Heart right ventricle (tissue), 16 donors: ENCODE measurements around the gene GPC2. TPM values are rescaled to one million over a fixed set of nuclear protein-coding genes. Genes with fewer than 3 reads are reported as not detected.
A peak's percentile ranks its signal among the peaks of the same experiment; 100 is the strongest.

Experiments
- ATAC-seq, 8 donors: fragments of 200-7000 bp; cut with Tn5 transposase; one replicate each; pipeline ENCODE4 v1.9.1; 2020; ENCODE audit warnings: mild to moderate bottlenecking in 8 of 8, moderate library complexity in 8 of 8, moderate number of reproducible peaks in 1 of 8
- DNase-seq, 2 donors: peaks; one replicate each; pipeline ENCODE4 v3.0.0-alpha.2; 2020
- H3K27ac ChIP-seq, 10 donors: fragments of 200-600 bp; sonication (generic) in 2 of 10; one replicate each; pipeline versions ENCODE4 v1.5.0 to v1.8.0; 2020 to 2022; ENCODE audit warnings: mild to moderate bottlenecking in 3 of 10
- H3K27me3 ChIP-seq, 7 donors: fragments of 200-600 bp; one replicate each; pipeline ENCODE4 v1.8.0; 2021 to 2022; ENCODE audit warnings: mild to moderate bottlenecking in 2 of 7
- H3K36me3 ChIP-seq, 9 donors: fragments of 200-600 bp; sonication (generic) in 1 of 9; one replicate each; pipeline versions ENCODE4 v1.5.0 to v1.8.0; 2020 to 2022; ENCODE audit warnings: mild to moderate bottlenecking in 2 of 9
- H3K4me1 ChIP-seq, 9 donors: fragments of 200-600 bp; sonication (generic) in 1 of 9; one replicate each; pipeline versions ENCODE4 v1.5.0 to v1.8.0; 2020 to 2022; ENCODE audit warnings: mild to moderate bottlenecking in 4 of 9
- H3K4me3 ChIP-seq, 10 donors: fragments of 200-600 bp; sonication (generic) in 2 of 10; one replicate each; pipeline versions ENCODE4 v1.5.0 to v1.8.0; 2020 to 2022; ENCODE audit warnings: mild to moderate bottlenecking in 7 of 10, moderate library complexity in 2 of 10
- H3K9me3 ChIP-seq, 11 donors: fragments of 200-600 bp in 10 of 11; sonication (generic) in 2 of 11; one replicate each; pipeline versions ENCODE4 v1.5.0 to v1.8.0; 2013 to 2022; ENCODE audit warnings: mild to moderate bottlenecking in 2 of 11, control low read depth in 1 of 11, moderate library complexity in 1 of 11
- WGBS, 2 donors: extraction: QIAGEN DNeasy Blood & Tissue Kit; methylation state at CpG; one replicate each; pipeline ENCODE4 v1.1.7; 2013; ENCODE audit warnings: inconsistent platforms in 1 of 2; 5-methylcytosine and 5-hydroxymethylcytosine counted together
- intact Hi-C, 10 donors: fragments of 100-400 bp; cut with DNase I; formaldehyde crosslinking; loops; one replicate each; pipeline versions ENCODE4 v1.11.1 to v1.14.2; 2022
- polyA plus RNA-seq, 2 donors: library from polyadenylated mRNA; stranded (reverse); fragments of 200-250 nt; gene quantifications; one replicate each; pipeline ENCODE4 v1.2.3, GENCODE V29; 2013
- total RNA-seq, 10 donors: library from RNA; stranded (reverse); fragmentation: NEBNext Ultra II Directional in 3 of 10; extraction: Animal tissue kit (Norgen Biotek cat#: 25700) in 3 of 10; gene quantifications; one replicate each; pipeline versions ENCODE4 v1.2.1 to v1.2.4, GENCODE V29; 2021 to 2023
- TF ChIP-seq, protein P1 (sequence below), 9 donors: fragments of 200-600 bp; sonication (generic) in 2 of 9; IDR thresholded peaks; one replicate each; pipeline versions ENCODE4 v1.5.0 to v1.8.0; 2021 to 2022; ENCODE audit warnings: antibody characterized with exemption in 9 of 9, mild to moderate bottlenecking in 5 of 9, moderate library complexity in 1 of 9
- donor health status: Arrhythmogenic right ventricular cardiomyopathy.
- donor health status: ischemic (EF 13 %, LVEDD 7.1; RV severe dilation, severe dysfunction).
- donor health status: healthy with polysubstance abuse.
- donor health status: DM: no; HTN: yes; CAD: no.
- donor health status: DM: no; HTN: no; CAD: no.
- donor health status: ischemic (EF 25% LVEDD 6.9; RV normal size, moderate dysfunction).
- donor health status: ischemic (EF 25% LVEDD 5.7; RV mildly dilated, moderate dysfunction).
- donor health status: healthy.
- donor health status: DM: yes; HTN: yes; CAD: no.
- donor health status: Ischemic cardiomyopathy.
- donor health status: ischemic (EF 35%, LVEDD 5.7; RV mildly dilated, moderate dysfunction).
- donor health status: nonischemic (EF 11% LVEDD 7.7; RV severe dilation, severe dysfunction).
- donor health status: DM: yes; HTN: yes; CAD: no.
- donor health status: PGD.
- donor health status: ischemic (EF 29% LVEDD 5.4; RV normal size, mild dysfunction).
- donor health status: nonischemic (EF 23%, LVEDD 6.1; RV moderate dilation, normal function).

GPC2 gene
- total and polyA plus RNA-seq, 12 donors, result 0.11 to 1.1 (median 0.51) TPM; not detected in 2

DNA sequence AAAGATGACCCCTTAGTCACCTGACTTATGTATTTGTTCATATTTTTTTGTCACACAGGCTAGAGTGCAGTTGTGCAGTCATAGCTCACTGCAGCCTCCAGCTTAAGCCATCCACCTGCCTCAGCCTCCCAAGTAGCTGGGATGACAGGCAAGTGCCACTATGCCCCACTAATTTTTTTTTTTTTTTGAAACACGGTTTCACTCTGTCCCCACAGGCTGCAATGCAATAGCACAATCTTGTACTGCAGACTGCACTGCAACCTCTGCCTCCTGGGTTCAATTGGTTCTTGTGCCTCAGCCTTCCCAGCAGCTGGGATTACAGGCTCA is 48.6 kb downstream of the GPC2 start:
- WGBS, 2 donors, result 59 to 85% methylated on average over 1 of the region's 1 CpG
- no peaks in the 10 kb centered on the region for H3K27me3 ChIP-seq
- H3K4me1 ChIP-seq, result peaks cover 11 to 43% (median 22%) of the 10 kb centered on the region in 9 donors
- no peak for ATAC-seq
- peaks cover 0 to 5% (median 0%) of the 10 kb centered on the region in 9 donors for H3K36me3 ChIP-seq
- DNase-seq, result no peak
- H3K27ac ChIP-seq, result no peak overlapping the region
- TF ChIP-seq, protein P1, sequence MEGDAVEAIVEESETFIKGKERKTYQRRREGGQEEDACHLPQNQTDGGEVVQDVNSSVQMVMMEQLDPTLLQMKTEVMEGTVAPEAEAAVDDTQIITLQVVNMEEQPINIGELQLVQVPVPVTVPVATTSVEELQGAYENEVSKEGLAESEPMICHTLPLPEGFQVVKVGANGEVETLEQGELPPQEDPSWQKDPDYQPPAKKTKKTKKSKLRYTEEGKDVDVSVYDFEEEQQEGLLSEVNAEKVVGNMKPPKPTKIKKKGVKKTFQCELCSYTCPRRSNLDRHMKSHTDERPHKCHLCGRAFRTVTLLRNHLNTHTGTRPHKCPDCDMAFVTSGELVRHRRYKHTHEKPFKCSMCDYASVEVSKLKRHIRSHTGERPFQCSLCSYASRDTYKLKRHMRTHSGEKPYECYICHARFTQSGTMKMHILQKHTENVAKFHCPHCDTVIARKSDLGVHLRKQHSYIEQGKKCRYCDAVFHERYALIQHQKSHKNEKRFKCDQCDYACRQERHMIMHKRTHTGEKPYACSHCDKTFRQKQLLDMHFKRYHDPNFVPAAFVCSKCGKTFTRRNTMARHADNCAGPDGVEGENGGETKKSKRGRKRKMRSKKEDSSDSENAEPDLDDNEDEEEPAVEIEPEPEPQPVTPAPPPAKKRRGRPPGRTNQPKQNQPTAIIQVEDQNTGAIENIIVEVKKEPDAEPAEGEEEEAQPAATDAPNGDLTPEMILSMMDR (IDR thresholded peaks at IDR 0.05), result no peak
- no peak overlapping the region for H3K4me3 ChIP-seq
- H3K9me3 ChIP-seq, result no peaks in the 10 kb centered on the region
- intact Hi-C loops, result loop anchor here in 5 of 10 donors (5.0 to 10.0 kb wide), 4 partner anchors 41 to 214 kb away; partner anchors contain the start of genes COPS6 (in 1 of the 5) and TRIM4 (in 1 of the 5)

DNA sequence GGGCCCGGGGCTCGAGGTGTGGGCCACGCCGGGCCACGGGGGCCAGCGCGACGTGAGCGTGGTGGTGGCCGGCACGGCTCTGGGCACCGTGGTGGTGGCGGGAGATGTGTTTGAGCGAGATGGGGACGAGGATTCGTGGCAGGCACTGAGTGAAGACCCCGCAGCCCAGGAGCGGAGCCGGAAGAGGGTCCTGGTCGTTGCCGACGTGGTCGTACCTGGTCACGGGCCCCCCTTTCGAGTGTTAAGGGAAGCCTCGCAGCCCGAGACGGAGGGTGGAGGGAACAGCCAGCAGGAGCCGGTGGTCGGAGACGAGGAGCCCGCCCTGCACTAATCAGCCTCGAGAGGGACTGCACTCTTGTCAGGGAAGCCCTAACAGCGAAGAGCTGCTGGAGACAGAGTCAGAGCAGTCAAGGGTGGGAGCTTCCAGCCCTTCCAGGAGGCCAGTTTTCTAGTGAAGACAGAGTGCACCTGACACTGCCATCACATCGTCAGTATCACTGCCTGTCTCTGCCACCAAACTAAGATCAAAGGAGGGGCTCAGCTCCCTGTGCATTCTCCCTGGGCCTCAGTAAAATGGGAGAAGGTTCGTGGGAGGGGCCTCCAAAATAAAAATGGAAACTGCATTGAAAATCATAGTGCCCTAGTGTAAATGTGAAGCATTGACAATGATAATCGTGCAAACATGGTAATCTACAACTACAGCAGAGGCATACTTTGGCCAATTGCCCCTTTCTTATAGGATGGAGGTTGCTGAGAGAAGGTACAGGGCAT is 49.1 kb downstream of the GPC2 start:
- Histone ChIP-seq H3K27ac (peak overlapping the region in 9 of 10 donors; percentile 86 to 98 (median 96)), H3K9me3 (no peaks in the 10 kb centered on the region), H3K4me1 (peaks cover 11 to 43% (median 22%) of the 10 kb centered on the region in 9 donors), H3K27me3 (no peaks in the 10 kb centered on the region), H3K36me3 (peaks cover 0 to 7% (median 0%) of the 10 kb centered on the region in 9 donors), H3K4me3 (peak overlapping the region; percentile 81 to 98 (median 94))
- WGBS, 2 donors, result 4 to 6% methylated on average over 37 of the region's 37 CpGs
- DNase-seq, result no peak
- TF ChIP-seq, protein P1 (IDR thresholded peaks at IDR 0.05), result no peak
- ATAC-seq, result peak in 2 of 8 donors; percentile 2 to 3
- intact Hi-C loops, result loop anchor here in 6 of 10 donors (2.0 to 10.0 kb wide), 5 partner anchors 41 to 213 kb away; partner anchors contain the start of genes COPS6 (in 1 of the 6), TRIM4 (in 1 of the 6) and ZNF3 (in 1 of the 6)

DNA sequence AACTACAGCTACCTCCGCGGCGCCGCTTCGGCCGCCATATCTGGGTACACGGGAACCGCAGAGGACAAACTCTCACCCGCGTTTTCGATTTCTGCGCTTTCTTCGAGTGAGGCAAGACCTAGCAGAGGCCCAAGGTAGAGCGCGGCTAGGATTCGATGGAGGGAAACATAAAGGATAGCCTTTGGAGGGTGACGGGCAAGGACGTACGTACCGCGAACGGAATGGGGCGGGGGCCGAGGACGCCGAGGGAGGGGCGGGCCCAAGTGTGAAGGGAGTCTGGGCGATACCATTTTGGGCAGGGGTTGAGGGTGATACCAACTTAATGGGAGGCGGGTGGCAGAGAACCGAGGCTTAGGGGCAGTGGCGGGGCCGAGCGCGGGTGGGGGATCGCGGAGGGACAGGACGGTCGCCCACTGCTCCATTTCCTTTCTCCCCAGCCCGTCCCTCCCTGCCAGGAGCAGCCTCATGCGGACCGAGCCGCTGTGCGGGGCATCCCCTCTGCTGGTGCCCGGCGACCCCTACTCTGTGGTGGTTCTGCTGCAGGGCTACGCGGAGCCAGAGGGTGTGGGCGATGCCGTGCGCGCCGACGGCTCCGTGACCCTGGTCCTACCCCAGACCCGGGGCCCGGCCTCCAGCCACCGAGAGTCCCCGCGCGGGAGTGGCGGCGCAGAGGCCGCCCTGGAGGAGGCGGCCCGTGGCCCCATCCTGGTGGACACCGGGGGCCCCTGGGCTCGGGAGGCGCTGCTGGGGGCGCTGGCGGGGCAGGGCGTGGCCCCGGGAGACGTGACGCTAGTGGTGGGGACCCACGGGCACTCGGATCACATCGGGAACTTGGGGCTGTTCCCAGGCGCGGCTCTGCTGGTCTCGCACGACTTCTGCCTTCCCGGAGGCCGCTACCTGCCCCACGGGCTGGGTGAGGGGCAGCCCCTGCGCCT is 50.0 kb downstream of the GPC2 start, which contains the start of gene MBLAC1:
MBLAC1 (plus strand) TSS at position 37 of the 935 bp plus-strand sequence; CDS start at position 466, 429 bp downstream.
- WGBS, 2 donors, result 0% methylated on average over 83 to 84 of the region's 85 CpGs
- ATAC-seq, result peak; percentile 92 to 97 (median 96)
- H3K4me3 ChIP-seq, result peak within 1 kb of the TSS; percentile 81 to 98 (median 94)

More for the DNA sequence above, 50.0 kb downstream of the GPC2 start, which contains the start of gene MBLAC1:
- TF ChIP-seq, protein P1 (IDR thresholded peaks at IDR 0.05), result peak in 1 of 9 donors; percentile 3
- no peaks in the 10 kb centered on the region for H3K27me3 ChIP-seq
- H3K27ac ChIP-seq, result peak within 1 kb of the TSS; percentile 82 to 98 (median 96)
- H3K36me3 ChIP-seq, result peaks cover 0 to 15% (median 0%) of the 10 kb centered on the region in 9 donors
- H3K9me3 ChIP-seq, result no peaks in the 10 kb centered on the region
- peaks cover 11 to 43% (median 22%) of the 10 kb centered on the region in 9 donors for H3K4me1 ChIP-seq
- intact Hi-C loops, result loop anchor here in 6 of 10 donors (2.0 to 10.0 kb wide), 5 partner anchors 40 to 212 kb away; partner anchors contain the start of genes COPS6 (in 1 of the 6), TRIM4 (in 1 of the 6) and ZNF3 (in 1 of the 6)
- peak; percentile 85 to 93 for DNase-seq
